Astrocyte (in vitro differentiated cells and primary cell): Measurements from ENCODE around the gene SPINK4. TPM values are rescaled to one million over a fixed set of nuclear protein-coding genes. Genes with fewer than 3 reads are reported as not detected.

Source experiments
- DNase-seq: peaks from one replicate; pipeline ENCODE4 v3.0.0-alpha.2; 2010; ENCODE audit warnings: low read depth
- FAIRE-seq: peaks from 2 replicates; lab custom pipeline; 2011; peaks lifted over from hg19 to GRCh38; lab: Jason Lieb, UNC
- H2AFZ ChIP-seq: 2 replicates; pipeline ENCODE4 v1.6.0; 2012; ENCODE audit warnings: low read depth, low read length, inconsistent platforms
- H3K27ac ChIP-seq: 2 replicates; pipeline ENCODE4 v1.5.1; 2011; ENCODE audit warnings: low read depth, low read length, inconsistent platforms
- H3K27me3 ChIP-seq: 2 replicates; pipeline ENCODE4 v1.6.0; 2011; ENCODE audit warnings: low read length, inconsistent platforms; ENCODE audit not compliant: insufficient read depth
- H3K36me3 ChIP-seq: 2 replicates; pipeline ENCODE4 v1.5.1; 2011; ENCODE audit warnings: low read length, inconsistent platforms; ENCODE audit not compliant: insufficient read depth
- H3K4me1 ChIP-seq: 2 replicates; pipeline ENCODE4 v1.5.1; 2011; ENCODE audit warnings: low read length, inconsistent platforms; ENCODE audit not compliant: insufficient read depth
- H3K4me2 ChIP-seq: 2 replicates; pipeline ENCODE4 v1.6.0; 2012; ENCODE audit warnings: low read length, inconsistent platforms
- H3K4me3 ChIP-seq: 2 replicates; pipeline ENCODE4 v1.5.1; 2011; ENCODE audit warnings: low read depth, mild to moderate bottlenecking, low read length, inconsistent platforms; ENCODE audit not compliant: insufficient read depth
- H3K79me2 ChIP-seq: 2 replicates; pipeline ENCODE4 v1.6.0; 2012; ENCODE audit warnings: mild to moderate bottlenecking, low read length, inconsistent platforms; ENCODE audit not compliant: insufficient read depth
- H3K9ac ChIP-seq: 2 replicates; pipeline ENCODE4 v1.6.0; 2012; ENCODE audit warnings: mild to moderate bottlenecking, low read length, inconsistent platforms
- H3K9me3 ChIP-seq: 2 replicates; pipeline ENCODE4 v1.5.1; 2012; ENCODE audit warnings: low read depth, mild to moderate bottlenecking, low read length, inconsistent platforms; ENCODE audit not compliant: insufficient read depth
- H4K20me1 ChIP-seq: 2 replicates; pipeline ENCODE4 v1.6.0; 2012; ENCODE audit warnings: low read length, inconsistent platforms; ENCODE audit not compliant: insufficient read depth
- H3K27ac Mint-ChIP-seq: one replicate; pipeline ENCODE4 v1.8.0; 2021; ENCODE audit warnings: mild to moderate bottlenecking, mixed read lengths; ENCODE audit not compliant: unreplicated experiment
- H3K27me3 Mint-ChIP-seq: one replicate; pipeline ENCODE4 v1.8.0; 2021; ENCODE audit warnings: low read depth, mixed read lengths; ENCODE audit not compliant: unreplicated experiment
- H3K36me3 Mint-ChIP-seq: one replicate; pipeline ENCODE4 v1.8.0; 2021; ENCODE audit warnings: low read depth, mixed read lengths; ENCODE audit not compliant: unreplicated experiment
- H3K4me1 Mint-ChIP-seq: one replicate; pipeline ENCODE4 v1.8.0; 2021; ENCODE audit warnings: low read depth, mixed read lengths; ENCODE audit not compliant: unreplicated experiment
- H3K4me3 Mint-ChIP-seq: one replicate; pipeline ENCODE4 v1.8.0; 2021; ENCODE audit warnings: mild to moderate bottlenecking, moderate library complexity, mixed read lengths; ENCODE audit not compliant: unreplicated experiment
- H3K9me3 Mint-ChIP-seq: one replicate; pipeline ENCODE4 v1.8.0; 2021; ENCODE audit warnings: mild to moderate bottlenecking, mixed read lengths; ENCODE audit not compliant: unreplicated experiment
- EZH2 ChIP-seq: IDR thresholded peaks from 2 replicates; pipeline ENCODE4 v1.6.1; 2012; ENCODE audit warnings: mild to moderate bottlenecking, low read length, inconsistent platforms; ENCODE audit not compliant: insufficient read depth
- total RNA-seq: library from RNA; stranded (reverse); gene quantifications from 2 replicates; pipeline ENCODE4 v1.2.1, GENCODE V29; 2021
- TF ChIP-seq, protein P1 (sequence below): IDR thresholded peaks from 2 replicates; pipeline ENCODE4 v1.5.1; 2011; ENCODE audit warnings: low read depth, mild to moderate bottlenecking, inconsistent platforms, low read length, moderate library complexity; ENCODE audit not compliant: insufficient read depth

Gene SPINK4
- total RNA-seq, 1 donor from 2014 or later = not detected

GRCh38 chr9:33293782-33294181 lies 53.8 kb downstream of the SPINK4 start:
- Histone ChIP-seq H3K79me2 (peaks cover 83% of the 10 kb centered on the region), H3K4me2 (no peak overlapping the region), H3K9ac (no peak overlapping the region), H2AFZ (no peak overlapping the region), H3K27ac (no peak overlapping the region), H3K9me3 (no peaks in the 10 kb centered on the region), H3K4me1 (peaks cover 6% of the 10 kb centered on the region), H4K20me1 (peaks cover 36% of the 10 kb centered on the region), H3K36me3 (peaks cover 47% of the 10 kb centered on the region), H3K4me3 (no peak overlapping the region), H3K27me3 (no peaks in the 10 kb centered on the region)
- Mint-ChIP-seq H3K27ac (no peak overlapping the region), H3K36me3 (peaks cover 21% of the 10 kb centered on the region), H3K9me3 (no peaks in the 10 kb centered on the region), H3K4me3 (no peak overlapping the region), H3K27me3 (no peaks in the 10 kb centered on the region), H3K4me1 (peaks cover 36% of the 10 kb centered on the region)
- DNase-seq (no peak), FAIRE-seq (no peak)
- TF ChIP-seq EZH2 = no peak
- TF ChIP-seq, protein P1, sequence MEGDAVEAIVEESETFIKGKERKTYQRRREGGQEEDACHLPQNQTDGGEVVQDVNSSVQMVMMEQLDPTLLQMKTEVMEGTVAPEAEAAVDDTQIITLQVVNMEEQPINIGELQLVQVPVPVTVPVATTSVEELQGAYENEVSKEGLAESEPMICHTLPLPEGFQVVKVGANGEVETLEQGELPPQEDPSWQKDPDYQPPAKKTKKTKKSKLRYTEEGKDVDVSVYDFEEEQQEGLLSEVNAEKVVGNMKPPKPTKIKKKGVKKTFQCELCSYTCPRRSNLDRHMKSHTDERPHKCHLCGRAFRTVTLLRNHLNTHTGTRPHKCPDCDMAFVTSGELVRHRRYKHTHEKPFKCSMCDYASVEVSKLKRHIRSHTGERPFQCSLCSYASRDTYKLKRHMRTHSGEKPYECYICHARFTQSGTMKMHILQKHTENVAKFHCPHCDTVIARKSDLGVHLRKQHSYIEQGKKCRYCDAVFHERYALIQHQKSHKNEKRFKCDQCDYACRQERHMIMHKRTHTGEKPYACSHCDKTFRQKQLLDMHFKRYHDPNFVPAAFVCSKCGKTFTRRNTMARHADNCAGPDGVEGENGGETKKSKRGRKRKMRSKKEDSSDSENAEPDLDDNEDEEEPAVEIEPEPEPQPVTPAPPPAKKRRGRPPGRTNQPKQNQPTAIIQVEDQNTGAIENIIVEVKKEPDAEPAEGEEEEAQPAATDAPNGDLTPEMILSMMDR = no peak

- Histone ChIP-seq H4K20me1 (peaks cover 37% of the 10 kb centered on the region), H3K79me2 (peaks cover 94% of the 10 kb centered on the region), H3K27me3 (no peaks in the 10 kb centered on the region), H3K4me3 (no peak overlapping the region), H3K27ac (no peak overlapping the region), H2AFZ (no peak overlapping the region), H3K36me3 (peaks cover 47% of the 10 kb centered on the region), H3K4me1 (peaks cover 4% of the 10 kb centered on the region), H3K4me2 (no peak overlapping the region), H3K9ac (no peak overlapping the region), H3K9me3 (no peaks in the 10 kb centered on the region)
- peaks cover 36% of the 10 kb centered on the region for H3K4me1 Mint-ChIP-seq
- TF ChIP-seq, protein P1 = no peak
- no peak for TF ChIP-seq EZH2
- H3K4me3 Mint-ChIP-seq = no peak overlapping the region
- H3K27me3 Mint-ChIP-seq = no peaks in the 10 kb centered on the region
- FAIRE-seq (no peak), DNase-seq (no peak)
- H3K9me3 Mint-ChIP-seq = no peaks in the 10 kb centered on the region
- no peak overlapping the region for H3K27ac Mint-ChIP-seq
- peaks cover 21% of the 10 kb centered on the region for H3K36me3 Mint-ChIP-seq
These were observed 54.9 kb downstream of the SPINK4 start for GRCh38 chr9:33294670-33295432.

GRCh38 chr9:33295571-33295970 lies 55.6 kb downstream of the SPINK4 start:
- no peak overlapping the region for H2AFZ ChIP-seq
- H3K9me3 ChIP-seq = no peaks in the 10 kb centered on the region
- Mint-ChIP-seq H3K4me3 (no peak overlapping the region), H3K4me1 (peaks cover 36% of the 10 kb centered on the region), H3K27ac (no peak overlapping the region), H3K27me3 (no peaks in the 10 kb centered on the region), H3K9me3 (no peaks in the 10 kb centered on the region), H3K36me3 (peaks cover 23% of the 10 kb centered on the region)
- no peak overlapping the region for H3K27ac ChIP-seq
- no peaks in the 10 kb centered on the region for H3K27me3 ChIP-seq
- no peak overlapping the region for H3K4me3 ChIP-seq
- no peak overlapping the region for H3K4me2 ChIP-seq
- peaks cover 99% of the 10 kb centered on the region for H3K79me2 ChIP-seq
- FAIRE-seq (no peak), DNase-seq (no peak)
- H3K4me1 ChIP-seq = peaks cover 2% of the 10 kb centered on the region
- H3K36me3 ChIP-seq = peaks cover 51% of the 10 kb centered on the region
- H3K9ac ChIP-seq = no peak overlapping the region
- no peak for TF ChIP-seq EZH2
- TF ChIP-seq, protein P1 = no peak
- H4K20me1 ChIP-seq = peaks cover 39% of the 10 kb centered on the region
